ENCODE results near the gene RTP3.

RTP3 gene

GRCh38 chr3:46508850-46509591, 11.2 kb downstream of the RTP3 start:
- no peak overlapping the region for H3K9ac ChIP-seq
- H3K36me3 ChIP-seq (ENCODE audit: control insufficient read depth, insufficient read depth, low read length): no peaks in the 10 kb centered on the region
- no peaks in the 10 kb centered on the region for H3K9me3 ChIP-seq (ENCODE audit: control insufficient read depth, low read length)
- no peak overlapping the region for H3K27ac ChIP-seq
- no peaks in the 10 kb centered on the region for H3K4me1 ChIP-seq
- no peak overlapping the region for H3K4me3 ChIP-seq (ENCODE audit: low read depth, low read length)
- no peak overlapping the region for H3K4me2 ChIP-seq (ENCODE audit: low read length)
- TF ChIP-seq CTCF (IDR thresholded peaks at IDR 0.05): no peak
- no peaks in the 10 kb centered on the region for H3K79me2 ChIP-seq
- no peak overlapping the region for H2AFZ ChIP-seq
- no peaks in the 10 kb centered on the region for H3K27me3 ChIP-seq (ENCODE audit: control insufficient read depth, insufficient read depth, low read length)

DNA sequence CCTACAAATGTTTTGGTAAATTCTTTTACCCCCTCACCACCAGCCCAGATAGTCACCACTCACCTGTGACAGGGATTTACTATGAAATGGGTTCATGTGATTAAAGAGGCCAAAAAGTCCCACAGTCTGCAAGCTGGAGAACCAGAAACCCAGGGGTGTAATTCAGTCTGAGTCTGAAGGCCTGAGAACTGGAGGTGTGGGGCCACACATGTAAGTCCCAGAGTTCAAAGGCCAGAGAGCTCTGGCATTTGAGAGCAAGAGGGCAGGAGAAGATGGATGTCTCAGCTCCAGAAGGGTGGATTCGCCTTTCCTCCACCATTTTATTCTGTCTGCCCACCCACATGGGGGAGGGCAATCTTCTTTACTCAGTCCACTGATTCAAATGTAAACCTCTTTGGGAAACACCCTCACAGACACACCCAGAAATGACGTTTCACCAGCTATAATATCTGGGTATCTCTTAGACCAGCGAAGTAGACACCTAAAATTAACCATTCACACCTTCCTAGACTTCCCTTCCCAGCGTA, 11.9 kb downstream of the RTP3 start:
- no peak overlapping the region for H3K4me3 ChIP-seq (ENCODE audit: low read depth, low read length)
- no peaks in the 10 kb centered on the region for H3K79me2 ChIP-seq
- H3K27ac ChIP-seq: no peak overlapping the region
- H3K36me3 ChIP-seq (ENCODE audit: control insufficient read depth, insufficient read depth, low read length): no peaks in the 10 kb centered on the region
- no peaks in the 10 kb centered on the region for H3K4me1 ChIP-seq
- TF ChIP-seq CTCF (IDR thresholded peaks at IDR 0.05): no peak
- H3K9me3 ChIP-seq (ENCODE audit: control insufficient read depth, low read length): no peaks in the 10 kb centered on the region
- H2AFZ ChIP-seq: no peak overlapping the region
- no peak overlapping the region for H3K4me2 ChIP-seq (ENCODE audit: low read length)
- H3K9ac ChIP-seq: no peak overlapping the region
- no peaks in the 10 kb centered on the region for H3K27me3 ChIP-seq (ENCODE audit: control insufficient read depth, insufficient read depth, low read length)

- H2AFZ ChIP-seq: no peak overlapping the region
- TF ChIP-seq CTCF (IDR thresholded peaks at IDR 0.05): no peak
Observed at GRCh38 chr3:46512191-46512749, 14.5 kb downstream of the RTP3 start.

GRCh38 chr3:46516521-46516920, 18.7 kb downstream of the RTP3 start:
- no peaks in the 10 kb centered on the region for H3K9me3 ChIP-seq (ENCODE audit: control insufficient read depth, low read length)
- H2AFZ ChIP-seq: no peak overlapping the region
- no peaks in the 10 kb centered on the region for H3K27me3 ChIP-seq (ENCODE audit: control insufficient read depth, insufficient read depth, low read length)
- no peak overlapping the region for H3K4me2 ChIP-seq (ENCODE audit: low read length)
- no peaks in the 10 kb centered on the region for H3K79me2 ChIP-seq
- H3K27ac ChIP-seq: no peak overlapping the region
- H3K4me1 ChIP-seq: no peaks in the 10 kb centered on the region
- no peak overlapping the region for H3K9ac ChIP-seq
- no peaks in the 10 kb centered on the region for H3K36me3 ChIP-seq (ENCODE audit: control insufficient read depth, insufficient read depth, low read length)
- no peak overlapping the region for H3K4me3 ChIP-seq (ENCODE audit: low read depth, low read length)
- TF ChIP-seq CTCF (IDR thresholded peaks at IDR 0.05): no peak

More at GRCh38 chr3:46512191-46512749, 14.5 kb downstream of the RTP3 start:
- no peak overlapping the region for H3K27ac ChIP-seq
- H3K4me2 ChIP-seq (ENCODE audit: low read length): no peak overlapping the region
- H3K27me3 ChIP-seq (ENCODE audit: control insufficient read depth, insufficient read depth, low read length): no peaks in the 10 kb centered on the region
- H3K79me2 ChIP-seq: no peaks in the 10 kb centered on the region
- no peak overlapping the region for H3K4me3 ChIP-seq (ENCODE audit: low read depth, low read length)
- H3K36me3 ChIP-seq (ENCODE audit: control insufficient read depth, insufficient read depth, low read length): no peaks in the 10 kb centered on the region
- no peaks in the 10 kb centered on the region for H3K9me3 ChIP-seq (ENCODE audit: control insufficient read depth, low read length)
- H3K9ac ChIP-seq: no peak overlapping the region
- no peaks in the 10 kb centered on the region for H3K4me1 ChIP-seq
